Parathyroid adenoma (tissue), 2 donors: Measurements from ENCODE around the gene CLSTN2.

Experiments
- H2AFZ ChIP-seq: fragments of 300-600 bp; sonication (generic); one replicate; pipeline ENCODE4 v1.7.0; 2017; ENCODE audit warnings: antibody characterized with exemption, mild to moderate bottlenecking
- H3K27ac ChIP-seq: fragments of 300-600 bp; sonication (generic); one replicate; pipeline ENCODE4 v1.7.0; 2017
- H3K27me3 ChIP-seq: fragments of 300-600 bp; sonication (generic); one replicate; pipeline ENCODE4 v1.7.0; 2017; ENCODE audit warnings: low read length; ENCODE audit not compliant: control insufficient read depth, insufficient read depth
- H3K36me3 ChIP-seq: fragments of 300-600 bp; sonication (generic); one replicate; pipeline ENCODE4 v1.7.0; 2017; ENCODE audit warnings: low read length; ENCODE audit not compliant: control insufficient read depth, insufficient read depth
- H3K4me1 ChIP-seq: fragments of 300-600 bp; sonication (generic); one replicate; pipeline ENCODE4 v1.7.0; 2017; ENCODE audit warnings: control low read depth
- H3K4me2 ChIP-seq: fragments of 300-600 bp; sonication (generic); one replicate; pipeline ENCODE4 v1.7.0; 2017; ENCODE audit warnings: low read length
- H3K4me3 ChIP-seq: fragments of 300-600 bp; sonication (generic); one replicate; pipeline ENCODE4 v1.7.0; 2017; ENCODE audit warnings: low read depth, low read length
- H3K79me2 ChIP-seq: fragments of 300-600 bp; sonication (generic); one replicate; pipeline ENCODE4 v1.7.0; 2017; ENCODE audit warnings: control low read depth
- H3K9ac ChIP-seq: fragments of 300-600 bp; sonication (generic); one replicate; pipeline ENCODE4 v1.7.0; 2017; ENCODE audit warnings: mild to moderate bottlenecking
- H3K9me3 ChIP-seq: fragments of 300-600 bp; sonication (generic); one replicate; pipeline ENCODE4 v1.7.0; 2017; ENCODE audit warnings: low read length; ENCODE audit not compliant: control insufficient read depth
- CTCF ChIP-seq: fragments of 300-600 bp; sonication (generic); IDR thresholded peaks from one replicate; pipeline ENCODE4 v1.7.0; 2017; ENCODE audit warnings: antibody characterized with exemption, mild to moderate bottlenecking
- donor health status: primary hyperparathyroidism.

CLSTN2 gene

GRCh38 chr3:140563206-140563760, 628.3 kb downstream of the CLSTN2 start:
- no peak for TF ChIP-seq CTCF
- no peak overlapping the region for H3K27ac ChIP-seq
- H3K27me3 ChIP-seq, result no peaks in the 10 kb centered on the region
- H2AFZ ChIP-seq, result no peak overlapping the region
- no peak overlapping the region for H3K9ac ChIP-seq
- H3K9me3 ChIP-seq, result no peaks in the 10 kb centered on the region
- no peak overlapping the region for H3K4me3 ChIP-seq
- no peaks in the 10 kb centered on the region for H3K36me3 ChIP-seq
- H3K4me2 ChIP-seq, result no peak overlapping the region
- no peaks in the 10 kb centered on the region for H3K79me2 ChIP-seq
- H3K4me1 ChIP-seq, result no peaks in the 10 kb centered on the region

- no peaks in the 10 kb centered on the region for H3K27me3 ChIP-seq
- no peak for TF ChIP-seq CTCF
- no peak overlapping the region for H3K9ac ChIP-seq
These were observed 633.1 kb downstream of the CLSTN2 start for GRCh38 chr3:140568131-140568530.

GRCh38 chr3:140568842-140569520, 634.0 kb downstream of the CLSTN2 start:
- Histone ChIP-seq H3K4me2 (no peak overlapping the region), H3K36me3 (no peaks in the 10 kb centered on the region), H3K79me2 (no peaks in the 10 kb centered on the region), H3K9ac (no peak overlapping the region), H3K27me3 (no peaks in the 10 kb centered on the region), H3K4me1 (no peaks in the 10 kb centered on the region), H3K27ac (no peak overlapping the region), H3K9me3 (no peaks in the 10 kb centered on the region), H2AFZ (no peak overlapping the region), H3K4me3 (no peak overlapping the region)
- no peak for TF ChIP-seq CTCF

More at GRCh38 chr3:140568131-140568530, 633.1 kb downstream of the CLSTN2 start:
- H3K79me2 ChIP-seq, result no peaks in the 10 kb centered on the region
- no peaks in the 10 kb centered on the region for H3K36me3 ChIP-seq
- no peak overlapping the region for H3K27ac ChIP-seq
- H3K4me1 ChIP-seq, result no peaks in the 10 kb centered on the region
- no peak overlapping the region for H2AFZ ChIP-seq
- no peaks in the 10 kb centered on the region for H3K9me3 ChIP-seq
- no peak overlapping the region for H3K4me2 ChIP-seq
- no peak overlapping the region for H3K4me3 ChIP-seq

DNA sequence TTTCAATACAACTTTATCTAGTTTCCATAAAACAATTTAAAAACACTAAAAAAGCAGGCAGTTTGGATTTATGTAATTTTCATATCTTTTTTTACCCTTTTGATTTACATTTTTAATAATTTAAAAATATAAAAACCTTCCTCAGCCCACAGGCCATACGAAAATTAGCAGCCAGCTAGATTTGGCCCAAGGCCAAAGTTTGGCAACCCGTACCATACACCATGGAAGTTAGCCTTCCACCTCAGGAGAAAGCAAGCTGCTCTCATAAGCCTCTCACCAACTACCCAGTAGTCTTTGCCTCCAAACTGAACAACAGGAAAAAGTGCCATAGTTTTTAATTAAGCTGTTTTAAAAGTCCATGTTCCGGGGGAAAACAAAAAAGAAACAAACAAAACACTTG, 635.6 kb downstream of the CLSTN2 start:
- H3K4me1 ChIP-seq, result no peaks in the 10 kb centered on the region
- no peaks in the 10 kb centered on the region for H3K27me3 ChIP-seq
- H3K9me3 ChIP-seq, result no peaks in the 10 kb centered on the region
- H3K27ac ChIP-seq, result no peak overlapping the region
- H3K79me2 ChIP-seq, result no peaks in the 10 kb centered on the region
- TF ChIP-seq CTCF, result no peak
- H3K4me3 ChIP-seq, result no peak overlapping the region
- no peak overlapping the region for H3K9ac ChIP-seq
- no peaks in the 10 kb centered on the region for H3K36me3 ChIP-seq
- no peak overlapping the region for H3K4me2 ChIP-seq
- H2AFZ ChIP-seq, result no peak overlapping the region

DNA sequence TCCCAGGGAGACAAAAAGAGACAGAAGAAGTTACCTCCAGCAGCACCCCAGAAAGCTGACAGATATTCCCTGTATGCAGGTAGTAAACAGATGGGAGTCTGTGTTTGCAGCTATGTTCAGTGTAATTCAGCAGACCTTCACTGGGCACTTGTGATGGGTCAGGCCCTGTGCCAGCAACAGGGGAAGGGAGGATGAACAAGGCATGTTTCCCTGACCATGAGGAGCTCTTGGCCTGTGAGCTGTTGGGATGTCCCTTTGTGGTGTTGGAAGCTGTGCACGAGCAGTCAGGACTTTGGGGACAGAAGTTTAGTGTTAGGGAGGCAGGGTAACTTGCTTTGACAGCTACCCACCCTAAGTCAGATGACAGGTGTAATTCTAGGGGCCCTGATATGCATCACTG, 636.9 kb downstream of the CLSTN2 start:
- no peaks in the 10 kb centered on the region for H3K27me3 ChIP-seq
- no peaks in the 10 kb centered on the region for H3K36me3 ChIP-seq
- H3K4me3 ChIP-seq, result no peak overlapping the region
- H3K27ac ChIP-seq, result no peak overlapping the region
- H3K4me1 ChIP-seq, result no peaks in the 10 kb centered on the region
- no peak overlapping the region for H3K4me2 ChIP-seq
- no peak for TF ChIP-seq CTCF
- H3K9me3 ChIP-seq, result no peaks in the 10 kb centered on the region
- H2AFZ ChIP-seq, result no peak overlapping the region
- H3K9ac ChIP-seq, result no peak overlapping the region
- no peaks in the 10 kb centered on the region for H3K79me2 ChIP-seq
